ENCODE results near the gene WDPCP. TPM values are rescaled to one million over a fixed set of nuclear protein-coding genes. Genes with fewer than 3 reads are reported as not detected.

The WDPCP gene
- total and polyA plus RNA-seq, 2 of the 4 experiments (the other 2 are of a cell fraction) = 2.2 to 10.2 TPM

DNA sequence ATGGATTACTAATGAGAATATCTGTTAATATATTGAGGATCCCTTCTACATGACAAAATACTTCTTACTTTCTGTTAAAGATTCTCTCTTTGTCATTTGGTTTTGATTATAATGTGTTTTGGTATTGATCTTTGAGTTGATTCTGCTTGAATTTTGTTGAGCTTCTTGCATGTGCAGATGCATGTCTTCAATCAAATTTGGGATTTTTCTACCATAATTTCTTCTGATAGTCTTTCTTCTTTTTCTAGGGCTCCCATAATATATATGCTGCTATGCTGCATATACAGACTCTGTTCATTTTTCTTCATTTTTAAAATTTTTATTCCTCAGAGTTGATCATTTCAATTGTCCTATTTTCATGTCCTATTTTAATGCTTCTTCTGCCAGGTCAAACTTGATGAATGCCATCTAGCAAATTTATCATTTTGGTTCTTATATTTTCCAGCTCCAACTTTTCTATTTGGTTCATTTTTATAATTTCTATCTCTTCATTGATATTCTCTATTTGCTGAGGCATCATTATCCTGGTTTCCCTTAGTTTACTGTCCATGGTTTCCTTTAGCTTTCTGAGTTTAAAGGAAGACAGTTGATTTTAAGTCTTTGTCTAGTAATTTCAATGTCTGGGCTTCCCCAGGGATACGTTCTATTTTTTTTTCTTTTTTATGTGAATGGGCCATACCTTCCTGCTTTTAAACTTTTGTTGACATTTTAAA lies 244.7 kb downstream of the WDPCP start:
- CTCF ChIA-PET = interaction anchor here (0.6 kb wide), 1 partner anchor 17 kb away, joined by 3 read pairs; no protein-coding TSS in a partner anchor
- Histone ChIP-seq H4K20me1 (ENCODE audit: insufficient read depth, low read length) (no peaks in the 10 kb centered on the region), H3K18ac (ENCODE audit: low read depth, low read length) (no peak overlapping the region), H2BK120ac (ENCODE audit: low read depth, low read length) (no peak overlapping the region), H3K4me3 (ENCODE audit: insufficient read depth, low read depth, low read length) (no peak overlapping the region), H2BK5ac (ENCODE audit: low read depth, low read length, poor library complexity, severe bottlenecking) (no peak overlapping the region), H3K4ac (ENCODE audit: low read depth, low read length) (no peak overlapping the region), H3K9me1 (ENCODE audit: insufficient read depth, low read length) (no peaks in the 10 kb centered on the region), H4K8ac (ENCODE audit: low read depth in 2 of 2, low read length in 2 of 2) (no peak overlapping the region), H3K56ac (ENCODE audit: extremely low read depth, insufficient read depth, low read length) (no peak overlapping the region), H4K5ac (ENCODE audit: low read depth, low read length) (no peak overlapping the region), H3K9me3 (ENCODE audit: control insufficient read depth, insufficient read depth, low read length) (no peaks in the 10 kb centered on the region; the same call in 1 of the 2 replicates), H3K36me3 (ENCODE audit: control insufficient read depth, insufficient read depth, low read length) (no peaks in the 10 kb centered on the region), H3K27me3 (ENCODE audit: control insufficient read depth, insufficient read depth, low read length) (no peaks in the 10 kb centered on the region), H3K14ac (replicated peaks; ENCODE audit: low read depth, low read length) (no peak overlapping the region), H2BK15ac (ENCODE audit: low read depth, low read length) (no peak overlapping the region), H3K4me1 (ENCODE audit: control insufficient read depth, insufficient read depth, low read length) (no peaks in the 10 kb centered on the region), H3K27ac (ENCODE audit: insufficient read depth, low read length) (no peak overlapping the region), H3K79me1 (ENCODE audit: low read depth in 1 of 2, low read length in 2 of 2) (no peaks in the 10 kb centered on the region), H3K9ac (ENCODE audit: low read depth, low read length) (no peak overlapping the region), H3K23ac (ENCODE audit: low read depth, low read length) (no peak overlapping the region), H3K4me2 (ENCODE audit: low read depth, low read length) (no peak overlapping the region), H2BK20ac (ENCODE audit: low read depth, low read length) (no peak overlapping the region), H2AK5ac (ENCODE audit: low read depth, low read length) (no peak overlapping the region), H2AK9ac (replicated peaks; ENCODE audit: low read depth, low read length, poor library complexity) (no peak overlapping the region), H4K91ac (ENCODE audit: insufficient read depth, low read depth, low read length) (no peak overlapping the region), H2AFZ (replicated peaks; ENCODE audit: low read length, poor library complexity) (no peak overlapping the region)
- no peak for ATAC-seq (ENCODE audit: low read depth)
- dilution Hi-C loops (cut with HindIII; ENCODE audit: low sequenced_read_pairs, unreplicated experiment) (no loop called here), in situ Hi-C loops (cut with MboI; ENCODE audit: low sequenced_read_pairs) (no loop called here), intact Hi-C loops (cut with micrococcal nuclease) (no loop called here)
- WGBS, 2 experiments (ENCODE audit: extremely low coverage in 2 of 2, insufficient read length in 1 of 2) = no CpG with 5 or more reads among the region's 1 CpG
- TF ChIP-seq CEBPB (IDR thresholded peaks at IDR 0.05; ENCODE audit: low read depth, low read length) (no peak), RAD21 (IDR thresholded peaks at IDR 0.05; ENCODE audit: low read length) (no peak), FOS (IDR thresholded peaks at IDR 0.05; ENCODE audit: low read depth, low read length) (no peak), POLR2A (IDR thresholded peaks at IDR 0.05; ENCODE audit: low read depth, low read length) (no peak), RFX5 (IDR thresholded peaks at IDR 0.05; ENCODE audit: low read depth, low read length) (no peak), SMC3 (IDR thresholded peaks at IDR 0.05; ENCODE audit: low read depth, low read length) (no peak), NFE2L2 (IDR thresholded peaks at IDR 0.05; ENCODE audit: low read depth, low read length) (no peak), BHLHE40 (IDR thresholded peaks at IDR 0.05; ENCODE audit: low read depth, low read length) (no peak)
- TF ChIP-seq, protein P1, sequence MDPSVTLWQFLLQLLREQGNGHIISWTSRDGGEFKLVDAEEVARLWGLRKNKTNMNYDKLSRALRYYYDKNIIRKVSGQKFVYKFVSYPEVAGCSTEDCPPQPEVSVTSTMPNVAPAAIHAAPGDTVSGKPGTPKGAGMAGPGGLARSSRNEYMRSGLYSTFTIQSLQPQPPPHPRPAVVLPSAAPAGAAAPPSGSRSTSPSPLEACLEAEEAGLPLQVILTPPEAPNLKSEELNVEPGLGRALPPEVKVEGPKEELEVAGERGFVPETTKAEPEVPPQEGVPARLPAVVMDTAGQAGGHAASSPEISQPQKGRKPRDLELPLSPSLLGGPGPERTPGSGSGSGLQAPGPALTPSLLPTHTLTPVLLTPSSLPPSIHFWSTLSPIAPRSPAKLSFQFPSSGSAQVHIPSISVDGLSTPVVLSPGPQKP (IDR thresholded peaks at IDR 0.05; ENCODE audit: borderline replicate concordance, low read depth, low read length) = no peak
- no peak for DNase-seq
- BruUV-seq (replicated peaks) = no TSS peak
- POLR2A ChIA-PET (ENCODE audit: unreplicated experiment) = no interaction called here

Data from IMR-90 (cell line).